Measurements from ENCODE around the gene SAMD14. TPM values are rescaled to one million over a fixed set of nuclear protein-coding genes. Genes with fewer than 3 reads are reported as not detected.

Gene SAMD14
- total RNA-seq, 1 donor from 2014 or later, result 4.5 TPM

DNA sequence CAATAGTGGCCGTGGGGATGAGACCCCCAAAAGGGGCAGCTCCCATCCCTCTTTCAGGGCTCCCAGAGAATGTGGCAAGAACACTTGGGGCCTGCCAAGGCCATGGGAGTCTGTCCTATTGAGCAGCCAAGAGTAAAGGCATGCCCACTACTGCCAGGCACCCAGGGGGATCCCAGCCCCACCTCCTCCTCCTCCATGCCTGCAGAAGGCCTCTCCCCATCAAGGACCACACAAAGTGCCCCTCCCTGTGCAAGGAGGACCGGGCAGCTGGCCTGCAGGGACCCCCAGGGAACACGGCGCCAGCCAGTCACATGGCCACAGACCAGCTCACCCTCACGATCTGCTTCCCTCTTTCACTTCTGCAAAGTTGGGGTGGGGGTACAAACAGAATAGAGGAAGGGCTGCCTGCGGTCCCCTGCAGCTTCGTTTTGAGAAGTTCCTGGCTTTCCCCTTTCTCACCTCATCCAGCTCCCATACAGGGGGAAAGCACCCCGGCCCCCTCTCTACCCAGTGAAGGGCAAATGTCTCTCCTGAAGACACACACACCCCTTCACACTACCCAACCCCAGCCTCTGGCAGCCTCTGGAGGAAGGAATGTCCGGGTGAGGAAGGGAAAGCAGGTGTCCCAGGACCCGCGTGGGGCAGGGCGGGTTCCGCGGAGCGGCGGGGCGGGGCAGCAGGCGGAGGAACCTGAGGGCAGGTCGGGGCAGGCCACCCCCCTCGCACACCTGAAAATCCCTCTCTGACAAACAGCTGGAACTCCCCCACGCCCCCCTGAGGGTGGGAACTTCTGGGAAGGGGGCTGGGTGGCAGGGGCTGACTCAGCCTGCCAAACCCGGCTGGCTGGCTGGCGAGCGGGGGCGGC, 18.5 kb upstream of the SAMD14 start:
- no peak for DNase-seq (ENCODE audit: low read depth, low spot score)

- no peak for DNase-seq (ENCODE audit: low read depth, low spot score)
Measured at GRCh38 chr17:50147841-50148225, 17.9 kb upstream of the SAMD14 start.

DNA sequence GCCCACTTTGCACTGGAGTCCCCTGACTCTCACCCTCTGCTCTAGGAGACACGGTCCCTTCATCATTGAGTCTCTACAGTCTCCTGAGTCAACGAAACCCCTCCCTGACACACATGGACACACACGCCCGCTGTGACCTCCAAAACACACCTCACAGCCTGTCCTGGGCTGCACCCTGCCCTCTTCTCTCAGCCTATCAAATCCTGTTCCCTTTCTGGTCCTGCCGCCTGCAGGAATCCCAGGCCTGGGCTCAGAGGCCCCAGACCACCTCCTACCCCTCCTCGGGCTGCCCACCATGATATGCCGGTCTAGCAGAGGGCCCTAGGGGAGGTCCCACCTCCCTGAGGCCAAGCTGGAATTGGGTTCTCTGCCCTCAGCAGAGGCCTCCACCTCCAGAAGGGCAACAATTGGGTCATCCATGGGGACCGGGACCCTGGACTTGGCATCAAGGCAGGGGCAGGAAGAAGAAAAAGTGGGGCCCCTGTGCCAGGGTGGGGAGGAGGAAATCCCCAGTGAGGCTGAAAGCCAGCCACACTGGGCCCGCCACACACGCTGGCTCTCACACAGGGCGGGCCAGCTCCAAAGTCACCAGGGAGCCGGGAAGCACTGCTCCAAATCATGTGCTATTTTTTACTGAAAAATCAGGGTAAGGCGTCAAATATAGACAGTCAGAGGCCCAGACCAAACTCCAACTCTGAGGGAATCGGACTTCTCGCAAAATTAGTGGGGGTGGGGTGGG, 17.1 kb upstream of the SAMD14 start:
- DNase-seq (ENCODE audit: low read depth, low spot score), result no peak

DNA sequence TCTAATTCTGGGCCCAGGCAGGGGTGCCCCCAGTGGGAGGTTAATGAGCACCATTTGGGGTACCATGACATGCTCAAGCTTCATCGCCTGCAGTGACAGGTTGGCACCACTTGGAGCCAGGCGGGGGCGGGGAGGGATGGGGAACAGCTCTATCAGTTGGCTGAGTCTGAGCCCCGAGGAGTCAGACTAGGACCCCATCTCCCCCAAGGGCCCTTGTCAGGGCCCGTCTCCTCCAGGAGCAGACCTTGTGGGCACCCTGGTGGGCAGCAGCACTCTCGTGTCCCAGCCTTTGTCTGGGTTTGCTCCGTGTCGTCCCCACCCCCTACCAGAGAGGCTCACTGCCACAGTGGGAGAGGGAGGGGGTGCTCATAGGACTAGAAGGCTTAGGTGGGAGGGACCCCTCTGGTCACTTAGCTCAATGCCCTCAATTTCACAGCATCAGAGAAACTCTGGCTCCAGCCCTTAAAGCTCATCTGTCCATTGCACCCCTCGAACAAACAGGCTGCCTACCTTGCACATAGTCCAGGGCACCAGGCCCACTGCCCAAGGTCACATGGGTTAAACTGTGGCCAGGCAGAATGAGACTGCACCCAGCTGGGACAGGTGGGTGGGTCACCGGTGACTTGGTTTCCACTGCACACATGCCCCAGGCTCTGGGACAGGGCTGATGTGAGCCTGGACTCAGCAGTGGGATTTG, 16.4 kb upstream of the SAMD14 start:
- no peak for DNase-seq (ENCODE audit: low read depth, low spot score)

DNA sequence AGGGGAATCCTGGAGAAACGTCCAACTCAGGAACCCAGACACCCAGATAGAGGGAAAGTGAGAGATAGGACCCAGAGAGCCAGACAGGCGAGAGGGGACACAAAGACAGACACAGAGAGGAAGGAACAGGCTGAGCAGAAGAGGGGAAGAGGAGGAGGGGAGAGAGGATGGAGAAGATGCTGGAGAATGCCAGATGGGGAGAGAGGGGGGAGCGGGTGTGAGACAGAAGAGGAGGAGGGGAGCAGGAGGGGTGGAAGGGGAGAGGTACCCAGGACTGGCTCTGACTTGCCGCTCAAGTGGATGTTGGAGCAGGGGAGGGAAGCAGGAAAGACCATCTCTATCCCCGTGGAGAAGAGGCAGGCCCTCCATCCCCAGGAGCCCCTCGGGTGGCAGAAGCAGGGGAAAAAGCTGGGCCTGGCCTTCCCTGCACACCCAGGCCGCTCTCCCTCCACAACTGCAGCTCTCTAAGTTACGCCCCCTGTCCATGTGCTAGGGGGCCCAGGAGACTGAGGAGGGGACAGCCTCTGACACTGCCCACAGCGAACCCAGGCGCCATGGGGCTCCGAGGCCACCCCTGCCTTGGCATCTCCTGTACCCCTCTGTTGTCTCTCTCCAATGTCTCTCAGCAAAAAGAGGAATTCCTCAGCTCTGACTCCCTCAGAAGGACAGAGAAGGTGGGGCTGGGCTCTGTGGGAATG, 15.7 kb upstream of the SAMD14 start:
- no peak for DNase-seq (ENCODE audit: low read depth, low spot score)

- no peak for DNase-seq (ENCODE audit: low read depth, low spot score)
Measured at GRCh38 chr17:50144845-50145531, 15.0 kb upstream of the SAMD14 start.

- no peak for DNase-seq (ENCODE audit: low read depth, low spot score)
Measured at GRCh38 chr17:50144355-50144754, 14.4 kb upstream of the SAMD14 start.

DNA sequence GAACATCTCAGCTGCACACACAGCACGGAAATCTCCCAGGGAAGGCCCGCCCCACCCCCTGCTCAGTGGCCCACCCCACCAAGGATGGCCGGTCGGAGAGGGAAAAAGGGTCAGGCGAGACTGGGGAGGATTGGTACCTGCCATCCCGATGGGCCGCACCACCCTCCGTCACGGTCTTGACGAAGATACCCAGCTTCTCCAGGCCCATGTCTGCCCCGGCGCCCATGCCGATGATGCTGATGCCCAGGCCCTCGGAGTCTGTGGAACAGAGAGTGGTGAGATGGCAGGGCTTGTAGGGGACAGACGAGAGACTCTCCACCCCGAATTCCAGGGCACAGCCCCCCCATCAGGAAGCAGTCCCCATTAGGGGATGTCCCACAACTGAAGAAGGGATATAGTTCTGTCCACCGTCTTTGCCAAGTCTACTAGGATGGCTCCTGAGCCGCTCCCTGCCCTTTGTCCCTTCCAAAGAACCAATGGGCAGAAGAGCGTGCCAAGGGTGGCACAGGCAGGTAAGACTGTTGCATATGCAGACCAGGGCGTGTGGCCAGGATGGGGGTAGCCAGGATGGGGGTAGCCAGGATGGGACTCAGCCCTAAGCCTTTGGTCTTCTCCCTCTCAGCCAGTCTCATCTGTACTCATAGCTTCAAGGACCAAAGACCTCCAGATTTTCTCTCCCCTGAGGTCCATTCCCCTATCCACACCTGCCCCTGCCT, 13.7 kb upstream of the SAMD14 start:
- DNase-seq (ENCODE audit: low read depth, low spot score), result no peak

GRCh38 chr17:50141745-50142110, 11.8 kb upstream of the SAMD14 start:
- DNase-seq (ENCODE audit: low read depth, low spot score), result no peak

DNA sequence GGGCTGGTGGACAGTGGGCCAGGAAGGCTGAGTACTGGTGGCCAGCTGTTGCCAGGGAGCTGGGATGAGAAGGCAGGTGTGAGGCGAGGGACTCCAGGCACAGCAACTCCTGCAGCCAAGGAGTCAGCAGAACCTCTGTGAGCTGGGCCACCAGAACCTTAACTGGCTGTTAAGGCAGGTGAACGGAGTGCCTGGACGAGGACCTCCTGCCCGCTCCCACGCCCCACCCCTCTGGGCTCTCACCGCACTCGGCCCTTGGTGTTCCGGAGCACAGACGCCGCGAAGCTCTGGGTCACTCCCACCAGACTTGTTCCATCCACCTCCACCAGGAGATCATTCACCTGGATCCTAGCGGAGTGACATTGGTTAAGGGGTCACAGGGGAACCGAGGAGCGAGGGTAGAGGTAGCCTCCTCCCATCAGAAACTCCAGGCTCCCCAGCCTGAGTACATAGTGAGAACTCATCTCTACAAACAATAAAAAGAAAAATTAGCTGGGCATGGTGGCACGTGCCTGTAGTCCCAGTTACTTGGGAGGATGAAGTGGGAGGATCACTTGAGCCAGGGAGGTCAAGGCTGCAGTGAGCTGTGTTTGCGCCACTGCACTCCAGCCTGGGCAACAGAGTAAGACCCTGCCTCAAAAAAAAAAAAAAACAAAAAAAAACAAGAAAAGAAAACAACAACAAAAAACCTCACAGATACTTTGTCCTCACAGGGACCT, 11.2 kb upstream of the SAMD14 start:
- DNase-seq (ENCODE audit: low read depth, low spot score), result no peak

DNA sequence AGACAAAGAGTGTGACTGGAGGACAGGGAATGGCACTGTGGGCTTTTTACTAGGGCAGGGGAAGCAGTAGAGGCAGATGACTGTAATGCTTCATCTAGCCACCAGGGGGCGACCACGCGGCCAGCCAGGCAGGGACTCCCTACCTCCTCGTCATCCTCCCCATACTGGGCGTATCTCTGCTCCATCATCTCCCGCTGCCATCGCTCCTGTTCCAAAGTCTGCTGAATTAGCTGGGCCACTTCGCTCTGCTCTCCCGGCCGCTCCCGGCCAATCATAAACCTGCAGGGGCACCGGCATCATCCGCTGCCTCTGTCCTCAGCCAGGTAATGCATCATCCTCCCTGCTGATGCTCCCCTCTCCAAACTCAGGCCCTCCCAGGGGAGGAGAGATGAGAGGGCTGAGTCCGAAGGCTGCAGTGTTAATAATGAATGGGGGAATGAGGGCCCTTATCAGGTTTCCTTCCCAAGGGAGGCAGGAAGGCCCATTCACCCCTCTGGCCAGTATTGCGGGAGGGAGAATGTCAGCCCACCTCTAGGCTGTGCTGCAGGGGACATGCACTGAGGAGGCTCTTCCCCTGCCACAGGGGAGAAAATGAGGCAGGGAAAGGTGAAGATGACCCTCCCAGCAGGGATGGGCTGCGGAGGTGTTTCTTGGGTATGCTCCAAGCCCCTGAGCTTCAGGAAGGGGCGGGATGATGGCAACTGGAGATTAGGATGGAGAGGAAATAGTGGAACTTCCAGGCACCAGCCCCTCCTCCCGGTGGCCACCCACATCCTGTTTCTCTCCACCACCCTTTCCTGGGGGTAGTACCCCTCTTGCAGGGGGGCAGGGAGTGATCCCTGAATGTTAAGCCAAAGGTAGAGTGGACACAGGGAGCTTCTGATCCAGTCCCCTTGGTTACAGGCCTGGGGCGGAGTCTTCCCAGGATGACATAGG, 10.3 kb upstream of the SAMD14 start:
- DNase-seq (ENCODE audit: low read depth, low spot score), result no peak

DNA sequence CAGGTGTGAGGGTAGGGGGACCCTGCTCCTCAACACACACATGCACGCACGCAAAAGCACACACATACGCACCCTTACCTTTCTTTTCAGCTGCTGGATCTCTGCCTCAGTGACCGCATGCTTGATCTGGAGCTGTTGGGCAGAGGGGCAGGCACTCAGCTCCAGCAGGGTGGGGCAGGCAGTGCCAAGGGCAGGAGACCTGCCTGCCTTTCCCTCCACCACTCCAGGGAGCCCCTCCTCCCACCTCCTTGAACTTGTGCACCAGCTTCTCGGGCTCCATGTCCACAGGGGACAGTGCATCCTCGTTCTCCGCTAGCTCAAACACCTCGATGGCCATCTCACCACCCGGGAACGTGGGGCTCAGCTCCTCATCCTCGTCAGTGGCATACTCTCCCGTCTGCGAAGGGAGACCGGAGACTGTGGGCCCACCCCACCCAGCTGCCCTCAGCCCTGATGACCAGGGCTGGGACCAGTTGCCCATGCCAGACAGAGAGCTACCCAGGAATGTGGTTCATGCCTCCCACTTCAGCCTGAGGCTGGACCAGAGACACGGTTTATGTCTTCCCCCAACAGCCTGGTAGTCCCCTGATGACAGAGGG, 9.3 kb upstream of the SAMD14 start:
- no peak for DNase-seq (ENCODE audit: low read depth, low spot score)

DNA sequence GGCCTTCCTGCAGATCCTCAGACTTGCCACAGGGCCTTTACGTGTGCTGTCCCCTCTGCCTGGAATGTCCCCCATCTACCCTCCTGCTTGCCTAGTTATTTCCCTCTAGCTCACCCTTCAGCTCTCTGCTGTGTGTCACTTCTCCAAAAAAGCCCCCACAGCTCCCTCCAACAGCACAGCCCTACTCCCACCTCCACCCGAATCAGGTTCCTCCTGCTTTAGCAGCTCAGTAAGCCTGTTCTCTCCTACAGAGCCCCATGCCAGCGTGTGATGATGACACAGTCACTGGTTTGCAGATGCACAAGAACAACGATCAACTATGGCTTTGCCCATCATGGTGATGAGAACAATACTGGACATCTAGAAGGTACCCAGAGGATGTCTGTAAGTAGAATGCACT, 7.1 kb upstream of the SAMD14 start:
- DNase-seq (ENCODE audit: low read depth, low spot score), result no peak

DNA sequence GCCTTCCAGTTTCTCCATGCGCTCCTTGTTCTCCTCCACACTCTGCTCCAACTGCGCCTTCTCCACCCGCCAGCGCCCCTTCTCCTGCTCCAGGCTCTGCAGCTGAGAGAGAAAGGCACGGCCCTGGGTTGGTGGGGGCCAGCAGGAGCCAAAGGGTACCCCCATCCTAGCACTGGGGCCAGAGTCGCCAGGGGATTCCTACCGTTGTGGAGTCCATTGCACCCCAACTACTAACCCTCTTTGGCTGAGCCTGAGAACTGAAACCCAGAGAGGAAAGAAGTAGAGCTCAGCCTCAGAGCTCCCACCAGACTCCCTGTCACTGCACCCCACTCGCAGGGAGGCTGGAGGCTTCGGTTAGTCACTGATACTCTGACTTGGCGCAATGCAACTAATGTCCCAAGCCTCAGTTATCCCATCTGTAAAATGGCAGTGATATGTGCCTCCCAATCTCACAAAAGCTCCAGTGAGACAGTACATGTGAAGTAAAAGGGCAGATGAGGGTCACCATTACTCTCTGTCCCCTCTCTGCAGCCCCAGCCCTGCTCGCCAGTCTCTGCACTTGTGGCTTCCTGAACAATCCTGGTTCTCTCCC, 6.2 kb upstream of the SAMD14 start:
- no peak for DNase-seq (ENCODE audit: low read depth, low spot score)

DNA sequence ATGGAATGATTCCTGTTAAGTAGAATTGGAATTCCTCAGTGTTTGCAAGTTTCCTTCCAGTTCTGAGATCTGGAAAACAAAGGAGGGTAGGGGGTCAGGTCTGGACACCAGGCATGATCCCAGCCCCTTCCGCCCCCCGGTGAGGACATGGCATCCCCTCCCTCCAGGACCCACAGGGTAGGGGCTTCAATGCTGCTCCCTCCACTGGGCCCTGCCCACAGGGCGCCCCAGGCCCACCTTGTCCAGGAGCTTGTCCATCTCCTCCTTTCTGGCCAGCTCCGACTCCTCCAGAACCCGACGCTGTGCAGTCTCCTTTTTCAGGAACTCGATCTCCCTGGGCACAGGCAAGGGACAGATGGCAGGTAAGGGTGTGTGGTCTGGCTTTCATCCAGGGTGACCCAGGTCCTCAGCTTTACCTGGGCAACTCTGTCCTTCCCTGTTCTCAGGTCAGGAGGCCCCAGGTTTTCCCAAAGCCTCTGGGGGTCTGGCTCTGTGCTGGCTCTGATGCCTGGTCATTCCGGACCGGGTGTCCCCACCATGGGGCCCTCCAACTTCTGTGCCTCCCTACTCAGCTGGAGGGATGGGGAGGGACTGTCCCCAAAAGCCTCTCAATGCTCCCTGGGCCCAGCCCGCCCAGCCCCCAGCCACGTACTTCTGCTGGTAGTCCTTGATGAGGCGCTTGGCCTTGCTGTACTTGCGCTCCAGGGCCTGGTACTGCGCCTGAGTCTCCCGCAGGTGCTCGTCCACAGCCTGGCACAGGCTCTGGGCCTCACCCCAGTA, 5.5 kb upstream of the SAMD14 start:
- no peak for DNase-seq (ENCODE audit: low read depth, low spot score)

DNA sequence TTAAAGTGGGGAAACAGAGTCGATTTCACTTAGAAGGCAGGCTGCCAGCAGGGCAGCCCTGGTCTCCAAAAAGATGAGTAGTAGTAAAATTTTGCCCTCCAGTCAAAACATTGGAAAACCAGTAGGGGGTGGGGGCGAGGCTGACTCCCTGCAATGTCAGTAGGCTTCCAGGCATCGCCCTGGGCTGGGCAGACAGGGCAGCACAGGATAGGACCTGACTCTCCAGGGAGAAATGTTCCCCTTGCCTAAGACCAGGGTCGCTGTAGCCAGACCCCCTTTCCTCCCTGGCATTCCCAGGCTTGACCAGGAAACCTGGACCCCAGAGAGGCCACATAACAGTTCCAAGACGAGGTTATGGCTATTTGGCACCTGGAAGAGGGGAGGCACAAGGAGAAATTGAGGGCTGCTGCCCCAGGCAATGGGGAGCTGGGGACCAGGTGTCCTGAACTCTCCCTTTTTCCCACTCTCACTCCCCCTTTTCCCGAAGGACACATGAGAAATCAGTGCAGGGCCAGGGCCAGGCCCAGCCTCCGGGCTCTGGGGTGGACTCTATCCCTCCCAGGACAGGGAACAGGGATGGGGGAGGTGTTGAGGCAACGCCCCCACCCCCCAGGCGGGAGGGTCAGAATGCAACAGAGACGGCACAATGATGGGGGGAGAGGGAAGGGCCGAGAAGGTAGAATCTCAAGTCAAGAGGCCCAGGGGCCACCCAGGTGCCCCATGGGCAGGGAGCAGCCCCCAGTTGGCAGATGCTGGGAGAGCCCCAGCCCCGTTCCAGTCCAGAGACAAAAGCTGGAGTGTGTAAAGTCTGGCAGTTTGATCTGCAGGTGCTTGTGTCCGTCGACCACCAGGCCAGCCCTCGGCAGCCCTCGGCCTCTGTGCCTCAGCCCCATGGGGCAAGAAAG, 4.5 kb upstream of the SAMD14 start:
- DNase-seq (ENCODE audit: low read depth, low spot score), result no peak

All from pulmonary artery endothelial cell (primary cell).